ENCODE results near the gene VIPR2.
"Not testable (repeated sequence)": the region's sequence is repeated elsewhere in the genome, so short reads cannot be mapped to it uniquely, and the experiment has no call there.

The VIPR2 gene

GRCh38 chr7:159004411-159004810 is 140.3 kb downstream of the VIPR2 start:
- DNase-seq: no peak

GRCh38 chr7:159001811-159002210 is 142.9 kb downstream of the VIPR2 start:
- no peak for DNase-seq

DNA sequence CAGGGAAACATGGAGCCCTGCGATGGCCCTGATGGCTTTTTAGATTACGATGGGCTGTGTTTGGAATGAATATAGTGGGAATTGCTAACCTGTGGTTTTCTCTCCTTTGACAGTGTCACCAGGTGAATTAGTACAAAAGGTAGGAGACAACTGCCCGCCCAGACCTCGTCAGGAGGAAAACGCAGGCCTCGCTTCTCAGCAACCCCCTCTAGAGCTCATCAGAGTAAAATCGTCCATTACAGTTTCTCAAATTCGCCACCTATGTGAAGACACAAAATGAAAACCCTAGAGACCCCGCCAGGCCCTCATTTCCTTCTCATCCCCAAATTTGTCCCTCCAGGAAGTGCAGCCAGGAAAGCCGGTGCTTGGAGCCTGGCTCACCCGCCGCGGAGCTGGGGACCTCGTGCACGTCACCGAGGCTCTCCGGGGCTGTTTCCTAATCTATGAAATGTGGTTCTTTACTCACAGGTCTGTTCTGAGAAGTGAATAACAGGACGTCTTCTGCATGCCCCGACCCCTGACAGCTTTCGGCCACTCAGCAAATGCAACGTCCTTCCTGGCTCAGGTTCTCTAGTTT is 143.7 kb downstream of the VIPR2 start:
- DNase-seq: no peak

- DNase-seq: no peak
Observed at GRCh38 chr7:159000070-159000469, 144.6 kb downstream of the VIPR2 start.

DNA sequence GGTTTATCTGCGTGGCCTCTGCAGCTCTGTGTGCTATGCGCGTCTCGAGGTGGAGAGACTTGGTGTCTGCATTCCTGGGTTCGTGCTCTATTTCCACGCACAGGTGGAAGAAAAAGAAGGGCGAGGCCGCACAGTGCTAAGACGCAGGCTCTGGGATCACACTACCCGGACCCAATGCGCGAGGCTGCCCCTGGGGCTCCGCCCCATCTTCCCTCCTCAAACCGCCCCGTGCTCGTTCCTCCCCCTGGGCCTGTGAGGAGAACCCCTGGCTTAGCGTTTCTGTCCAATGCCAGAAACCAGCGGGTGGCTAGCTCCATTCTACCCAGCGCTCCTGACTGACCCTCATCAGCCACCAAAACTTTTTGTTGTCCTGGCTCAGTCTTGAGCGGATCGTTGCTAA is 145.2 kb downstream of the VIPR2 start:
- DNase-seq: no peak

DNA sequence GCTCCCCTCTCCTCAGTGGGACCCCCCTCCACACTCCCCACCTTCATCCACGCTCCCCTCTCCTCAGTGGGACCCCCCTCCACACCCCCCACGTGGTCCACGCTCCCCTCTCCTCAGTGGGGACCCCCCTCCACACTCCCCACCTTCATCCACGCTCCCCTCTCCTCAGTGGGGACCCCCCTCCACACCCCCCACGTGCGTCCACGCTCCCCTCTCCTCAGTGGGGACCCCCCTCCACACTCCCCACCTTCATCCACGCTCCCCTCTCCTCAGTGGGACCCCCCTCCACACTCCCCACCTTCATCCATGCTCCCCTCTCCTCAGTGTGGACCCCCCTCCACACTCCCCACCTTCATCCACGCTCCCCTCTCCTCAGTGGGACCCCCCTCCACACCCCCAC is 146.4 kb downstream of the VIPR2 start:
- DNase-seq: not testable (repeated sequence)

DNA sequence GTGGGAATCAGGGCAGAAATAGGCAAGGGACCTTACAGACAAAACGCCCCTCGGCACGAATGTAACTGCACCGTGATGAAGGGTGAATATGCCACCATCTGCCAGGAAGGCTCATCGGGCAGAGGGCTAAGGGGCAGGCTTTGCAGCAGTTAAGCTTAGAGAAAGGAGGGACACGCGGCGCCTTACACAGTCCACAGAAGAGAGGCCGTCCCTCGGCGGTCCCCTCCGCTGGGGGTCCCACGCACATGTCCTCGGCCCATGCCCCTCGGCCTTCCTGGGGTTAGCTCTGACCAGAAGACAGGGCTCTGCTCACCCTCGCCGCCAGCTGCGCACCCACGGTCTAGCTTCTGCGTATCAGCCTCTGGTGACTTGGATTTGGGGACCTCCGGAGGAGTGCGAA is 147.2 kb downstream of the VIPR2 start:
- no peak for DNase-seq

- no peak for DNase-seq
Observed at GRCh38 chr7:158997110-158997453, 147.6 kb downstream of the VIPR2 start.

DNA sequence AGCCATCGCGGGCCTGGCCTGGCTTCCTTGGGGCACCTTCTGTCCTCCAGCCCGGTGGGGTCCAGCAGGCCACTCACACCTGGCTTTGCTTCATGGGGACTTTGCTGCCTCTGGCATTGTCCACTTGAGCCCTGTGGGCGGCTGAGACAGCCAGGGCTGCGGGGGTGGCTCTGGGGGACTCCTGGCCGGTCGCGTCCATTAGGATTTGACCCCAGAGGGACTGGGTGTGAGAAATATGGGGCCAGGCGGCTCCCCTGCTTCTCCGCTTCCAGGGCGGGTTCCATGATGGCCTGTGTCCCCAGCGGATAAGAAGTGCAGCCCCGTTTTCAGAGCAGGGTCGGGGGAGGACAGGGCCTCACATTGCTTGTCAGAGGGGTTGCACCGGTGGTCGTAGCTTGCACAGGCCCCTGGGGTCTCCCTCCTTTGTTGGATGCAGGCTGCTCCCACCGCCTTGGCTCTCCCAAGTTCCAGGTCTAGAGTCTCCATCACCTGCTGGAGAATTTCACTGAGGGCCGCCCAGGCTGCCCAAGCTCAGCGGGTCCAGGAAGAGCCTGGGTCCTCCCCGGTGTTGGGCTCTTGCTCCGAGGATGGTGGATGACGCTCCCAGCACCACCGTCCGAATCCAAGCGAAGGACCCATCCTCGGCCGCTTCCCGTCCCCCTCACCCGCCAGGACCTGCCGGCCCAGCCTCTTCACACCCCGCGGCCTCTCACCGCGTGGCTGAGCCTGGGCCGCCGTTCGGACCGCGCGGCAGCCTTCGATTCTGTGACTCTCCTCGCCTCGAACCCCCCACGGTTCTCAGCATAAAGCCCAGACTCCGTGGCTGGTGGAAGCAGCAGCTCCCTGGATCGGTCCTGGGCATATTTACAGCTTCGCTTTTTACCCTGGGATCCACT is 148.2 kb downstream of the VIPR2 start:
- DNase-seq: no peak

DNA sequence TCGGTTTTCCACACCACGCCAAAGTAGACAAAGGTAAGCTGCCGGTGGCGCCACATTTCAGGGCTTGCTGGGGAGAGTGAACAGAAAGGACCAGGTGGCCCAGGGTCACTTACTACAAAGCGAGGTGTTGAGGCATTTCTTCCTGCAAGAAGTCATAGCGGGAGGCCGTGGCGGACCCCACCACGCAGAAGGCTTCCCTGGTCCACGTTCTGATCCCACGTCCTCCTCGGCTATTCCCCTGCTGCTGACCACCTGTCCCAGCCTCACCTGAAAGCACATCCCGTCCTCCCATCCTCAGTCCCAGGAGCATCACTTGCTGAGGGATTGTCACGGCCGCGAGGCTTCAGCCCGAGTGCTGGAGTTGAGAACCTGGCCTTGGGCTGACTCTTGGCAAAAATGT is 149.2 kb downstream of the VIPR2 start:
- DNase-seq: no peak

DNA sequence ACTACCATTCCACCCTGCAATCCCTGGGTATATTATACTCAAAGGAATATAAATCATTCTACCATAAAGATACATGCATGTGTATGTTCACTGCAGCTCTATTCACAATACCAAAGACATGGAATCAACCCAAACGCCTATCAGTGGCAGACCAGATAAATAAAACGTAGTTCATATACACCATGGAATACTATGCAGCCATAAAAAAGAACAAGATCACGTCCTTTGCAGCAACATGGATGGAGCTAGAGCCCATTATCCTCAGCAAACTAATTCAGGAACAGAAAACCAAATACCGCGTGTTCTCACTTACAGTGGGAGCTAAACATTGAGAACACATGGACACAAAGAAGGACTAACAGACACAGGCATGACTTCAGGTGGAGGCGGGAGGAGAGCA is 150.0 kb downstream of the VIPR2 start:
- no peak for DNase-seq

- DNase-seq: no peak
Observed at GRCh38 chr7:158993591-158993990, 151.1 kb downstream of the VIPR2 start.

- DNase-seq: no peak
Observed at GRCh38 chr7:158992759-158993158, 151.9 kb downstream of the VIPR2 start.

GRCh38 chr7:158991824-158992621 is 152.6 kb downstream of the VIPR2 start:
- DNase-seq: no peak

DNA sequence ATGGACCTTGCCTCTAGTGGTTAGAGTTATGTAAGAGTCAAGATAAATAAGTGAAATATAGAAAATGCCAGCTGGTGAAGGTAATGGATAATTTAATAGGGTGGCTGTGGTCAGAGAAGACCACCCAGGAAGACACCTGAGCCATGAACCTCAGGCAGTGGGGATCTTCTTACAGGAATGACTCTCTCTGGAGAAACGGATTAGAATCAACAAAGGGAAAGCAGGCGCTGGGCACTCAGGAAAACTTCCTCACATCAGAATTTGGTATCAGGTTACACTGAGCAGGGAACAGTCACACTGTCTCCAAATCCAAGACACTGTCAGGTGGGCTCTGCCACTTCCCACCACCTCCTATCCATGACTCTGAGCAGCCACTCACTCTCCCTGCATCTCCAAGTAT is 155.7 kb downstream of the VIPR2 start:
- no peak for DNase-seq

GRCh38 chr7:158988302-158988862 is 156.3 kb downstream of the VIPR2 start:
- DNase-seq: no peak

GRCh38 chr7:158987691-158988090 is 157.0 kb downstream of the VIPR2 start:
- no peak for DNase-seq

DNA sequence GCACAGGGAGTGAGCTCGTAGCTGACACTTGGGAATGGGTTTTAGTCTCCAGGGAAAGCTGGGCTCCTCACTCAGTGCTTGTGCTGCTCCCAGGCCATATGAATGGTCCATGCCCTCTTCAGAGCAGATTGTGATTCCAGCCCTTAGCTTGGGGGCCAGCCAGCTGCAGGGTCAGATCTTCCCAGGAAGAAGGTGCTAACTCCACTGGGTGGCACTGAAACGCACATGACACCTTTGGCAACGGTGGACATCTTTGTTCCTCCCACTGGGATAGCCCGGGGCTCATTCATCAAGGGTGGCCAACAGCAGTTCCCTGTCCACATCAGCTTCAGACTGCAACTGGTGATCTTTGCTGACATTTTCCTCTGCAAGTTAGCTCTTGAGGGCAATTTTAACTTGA is 159.1 kb downstream of the VIPR2 start:
- DNase-seq: no peak

DNA sequence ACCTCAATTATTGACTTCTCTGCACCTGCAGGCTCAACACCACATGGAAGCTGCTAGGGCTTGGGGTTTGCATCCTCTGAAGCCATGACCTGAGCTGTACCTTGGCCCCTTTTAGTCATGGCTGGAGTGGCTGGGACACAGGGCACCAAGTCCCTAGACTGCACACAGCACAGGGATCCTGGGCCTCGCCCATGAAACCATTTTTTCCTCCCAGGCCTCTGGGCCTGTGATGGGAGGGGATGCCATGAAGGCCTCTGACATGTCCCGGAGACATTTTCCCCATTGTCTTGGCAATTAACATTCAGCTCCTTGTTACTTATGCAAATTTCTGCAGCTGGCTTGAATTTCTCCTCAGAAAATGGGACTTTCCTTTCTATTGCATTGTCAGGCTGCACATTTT is 160.7 kb downstream of the VIPR2 start:
- DNase-seq: not testable (repeated sequence)

DNA sequence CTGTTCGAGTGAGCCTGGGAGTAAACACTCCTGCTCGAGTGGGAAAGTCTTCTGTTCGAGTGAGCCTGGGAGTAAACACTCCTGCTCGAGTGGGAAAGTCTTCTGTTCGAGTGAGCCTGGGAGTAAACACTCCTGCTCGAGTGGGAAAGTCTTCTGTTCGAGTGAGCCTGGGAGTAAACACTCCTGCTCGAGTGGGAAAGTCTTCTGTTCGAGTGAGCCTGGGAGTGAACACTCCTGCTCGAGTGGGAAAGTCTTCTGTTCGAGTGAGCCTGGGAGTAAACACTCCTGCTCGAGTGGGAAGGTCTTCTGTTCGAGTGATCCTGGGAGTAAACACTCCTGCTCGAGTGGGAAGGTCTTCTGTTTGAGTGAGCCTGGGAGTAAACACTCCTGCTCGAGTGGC is 162.6 kb downstream of the VIPR2 start:
- DNase-seq: not testable (repeated sequence)

- DNase-seq: no peak
Observed at GRCh38 chr7:158979635-158980351, 164.9 kb downstream of the VIPR2 start.

GRCh38 chr7:158979023-158979529 is 165.6 kb downstream of the VIPR2 start:
- DNase-seq: no peak

Data from OCI-M1 (cell line).